IMR-90 (cell line): ENCODE measurements around the gene PDCD2L. TPM values are rescaled to one million over a fixed set of nuclear protein-coding genes. Genes with fewer than 3 reads are reported as not detected.

Source experiments
- ATAC-seq: fragments of 200-7000 bp; cut with Tn5 transposase; 2 replicates; pipeline ENCODE4 v1.9.1; 2020; ENCODE audit warnings: low read depth, mild to moderate bottlenecking, moderate library complexity
- BruUV-seq: library from RNA; stranded (reverse); fragments of 400-500 nt; replicated peaks from 2 replicates; lab custom pipeline; 2021; lab: Mats Ljungman, UMichigan
- CTCF ChIA-PET: fragments of 300-600 bp; formaldehyde crosslinking; extraction: SDS; loops from one replicate; lab custom pipeline; 2021; ENCODE audit warnings: antibody characterized with exemption; lab: Yijun Ruan, JAX
- POLR2A ChIA-PET: fragments of 300-600 bp; sonication (Branson Sonifier 250); formaldehyde crosslinking; loops from one replicate; lab custom pipeline; 2022; ENCODE audit warnings: antibody characterized with exemption; ENCODE audit not compliant: unreplicated experiment; lab: Charles Lee
- DNase-seq: peaks from one replicate; pipeline ENCODE4 v3.0.0; 2013
- H2AFZ ChIP-seq: replicated peaks from 2 replicates; pipeline ENCODE3; 2013; ENCODE audit warnings: low read length, mild to moderate bottlenecking; ENCODE audit not compliant: poor library complexity
- H2AK5ac ChIP-seq: 2 replicates; pipeline ENCODE4 v1.6.1; 2013; ENCODE audit warnings: low read depth, low read length, inconsistent platforms
- H2AK9ac ChIP-seq: replicated peaks from 2 replicates; pipeline ENCODE3; 2013; ENCODE audit warnings: mild to moderate bottlenecking, low read depth, low read length, moderate library complexity; ENCODE audit not compliant: poor library complexity
- H2BK120ac ChIP-seq: 2 replicates; pipeline ENCODE4 v1.6.1; 2013; ENCODE audit warnings: low read depth, low read length, inconsistent platforms
- H2BK15ac ChIP-seq: 3 replicates; pipeline ENCODE4 v1.6.1; 2013; ENCODE audit warnings: low read depth, low read length, inconsistent platforms
- H2BK20ac ChIP-seq: 2 replicates; pipeline ENCODE4 v1.6.1; 2013; ENCODE audit warnings: low read depth, mild to moderate bottlenecking, inconsistent platforms, low read length, moderate library complexity
- H2BK5ac ChIP-seq: 2 replicates; pipeline ENCODE4 v1.6.1; 2013; ENCODE audit warnings: mild to moderate bottlenecking, low read depth, low read length, inconsistent platforms; ENCODE audit not compliant: poor library complexity, severe bottlenecking
- H3K14ac ChIP-seq: replicated peaks from 2 replicates; pipeline ENCODE4 v1.6.1; 2013; ENCODE audit warnings: low read depth, low read length, inconsistent platforms
- H3K18ac ChIP-seq: 2 replicates; pipeline ENCODE4 v1.6.1; 2013; ENCODE audit warnings: low read depth, low read length, control low read depth
- H3K23ac ChIP-seq: 2 replicates; pipeline ENCODE4 v1.6.1; 2013; ENCODE audit warnings: low read depth, low read length, inconsistent platforms
- H3K27ac ChIP-seq: 2 replicates; pipeline ENCODE4 v1.5.1; 2013; ENCODE audit warnings: mild to moderate bottlenecking, control low read depth, low read length; ENCODE audit not compliant: insufficient read depth
- H3K27me3 ChIP-seq: 2 replicates; pipeline ENCODE4 v1.6.1; 2013; ENCODE audit warnings: low read length; ENCODE audit not compliant: control insufficient read depth, insufficient read depth
- H3K36me3 ChIP-seq: 2 replicates; pipeline ENCODE4 v1.6.1; 2013; ENCODE audit warnings: low read length, mixed read lengths; ENCODE audit not compliant: control insufficient read depth, insufficient read depth
- H3K4ac ChIP-seq: 2 replicates; pipeline ENCODE4 v1.6.1; 2013; ENCODE audit warnings: low read depth, low read length, inconsistent platforms
- H3K4me1 ChIP-seq: 2 replicates; pipeline ENCODE4 v1.6.1; 2013; ENCODE audit warnings: low read length, mixed read lengths; ENCODE audit not compliant: control insufficient read depth, insufficient read depth
- H3K4me2 ChIP-seq: 2 replicates; pipeline ENCODE4 v1.6.1; 2013; ENCODE audit warnings: low read depth, mild to moderate bottlenecking, control low read depth, low read length, moderate library complexity
- H3K4me3 ChIP-seq: 2 replicates; pipeline ENCODE4 v1.5.1; 2013; ENCODE audit warnings: low read depth, mild to moderate bottlenecking, control low read depth, low read length, moderate library complexity; ENCODE audit not compliant: insufficient read depth
- H3K56ac ChIP-seq: 2 replicates; pipeline ENCODE4 v1.6.1; 2013; ENCODE audit warnings: low read length, inconsistent platforms; ENCODE audit not compliant: insufficient read depth; ENCODE audit errors: extremely low read depth
- H3K79me1 ChIP-seq, 2 experiments: 2 replicates each; pipeline ENCODE4 v1.6.1; 2013; ENCODE audit warnings: low read length in 2 of 2, inconsistent platforms in 1 of 2, low read depth in 1 of 2
- H3K9ac ChIP-seq: 2 replicates; pipeline ENCODE4 v1.6.1; 2013; ENCODE audit warnings: low read depth, low read length, control low read depth
- H3K9me1 ChIP-seq: 2 replicates; pipeline ENCODE4 v1.6.1; 2013; ENCODE audit warnings: low read length, inconsistent platforms; ENCODE audit not compliant: insufficient read depth
- H3K9me3 ChIP-seq: 2 replicates; pipeline ENCODE4 v1.6.1; 2013; ENCODE audit warnings: low read length; ENCODE audit not compliant: control insufficient read depth, insufficient read depth
- H4K20me1 ChIP-seq: 2 replicates; pipeline ENCODE4 v1.6.1; 2013; ENCODE audit warnings: low read length, inconsistent platforms; ENCODE audit not compliant: insufficient read depth
- H4K5ac ChIP-seq: 2 replicates; pipeline ENCODE4 v1.6.1; 2013; ENCODE audit warnings: mild to moderate bottlenecking, low read depth, low read length, control low read depth
- H4K8ac ChIP-seq, 2 experiments: 2 replicates each; pipeline ENCODE4 v1.6.1; 2013; ENCODE audit warnings: low read depth in 2 of 2, low read length in 2 of 2, control low read depth in 1 of 2, inconsistent platforms in 1 of 2
- H4K91ac ChIP-seq: 2 replicates; pipeline ENCODE4 v1.6.1; 2013; ENCODE audit warnings: low read depth, low read length, inconsistent platforms; ENCODE audit not compliant: insufficient read depth
- CEBPB ChIP-seq: IDR thresholded peaks from 2 replicates; pipeline ENCODE4 v1.6.1; 2012; ENCODE audit warnings: low read depth, low read length, improper control_type of control experiment
- MAZ ChIP-seq: IDR thresholded peaks from 2 replicates; pipeline ENCODE4 v1.6.1; 2012; ENCODE audit warnings: low read depth, mild to moderate bottlenecking, low read length, improper control_type of control experiment, moderate library complexity, borderline replicate concordance
- RFX5 ChIP-seq: IDR thresholded peaks from 2 replicates; pipeline ENCODE4 v1.8.0; 2012; ENCODE audit warnings: low read depth, mild to moderate bottlenecking, low read length, moderate library complexity
- WGBS, 2 experiments: methylation state at CpG; one replicate each; pipeline versions ENCODE4 v1.1.5 to v1.1.7; 2013; ENCODE audit warnings: missing lambda C conversion rate in 2 of 2; ENCODE audit not compliant: insufficient read length in 1 of 2; ENCODE audit errors: extremely low coverage in 2 of 2; 5-methylcytosine and 5-hydroxymethylcytosine counted together
- dilution Hi-C: fragments of 300-500 bp; cut with HindIII; formaldehyde crosslinking; loops from one replicate; pipeline ENCODE4 v1.14.3; 2018; ENCODE audit warnings: low sequenced_read_pairs; ENCODE audit not compliant: unreplicated experiment
- in situ Hi-C: fragments of 300-500 bp; cut with MboI; formaldehyde crosslinking; loops from 3 replicates; pipeline ENCODE4 v1.14.3; 2019; ENCODE audit warnings: low sequenced_read_pairs, inconsistent platforms, mixed read lengths
- intact Hi-C: fragments of 100-400 bp; cut with micrococcal nuclease; formaldehyde crosslinking; loops from 2 replicates; pipeline ENCODE4 v1.10.0; 2022
- polyA plus RNA-seq, 3 experiments: library from polyadenylated mRNA; depleted of rRNA; stranded (reverse); fragments of >200 nt; gene quantifications; 2 replicates each; pipeline ENCODE4 v1.2.3, GENCODE V29; 2012; ENCODE audit warnings: low replicate concordance in 1 of 3
- total RNA-seq: library from RNA; depleted of rRNA; stranded (reverse); fragments of >200 nt; gene quantifications from 2 replicates; pipeline ENCODE4 v1.2.3, GENCODE V29; 2012

The PDCD2L gene
- total and polyA plus RNA-seq, 2 of the 4 experiments (the other 2 are of a cell fraction) = 10.6 to 13.0 TPM

- peaks cover 5% of the 10 kb centered on the region; the same call in 1 of the 2 replicates for H3K9me1 ChIP-seq
- no peak overlapping the region for H3K14ac ChIP-seq
- no peak overlapping the region for H3K18ac ChIP-seq
- H4K8ac ChIP-seq = no peak overlapping the region
- H2AK9ac ChIP-seq = no peak overlapping the region
- H3K79me1 ChIP-seq = no peaks in the 10 kb centered on the region; a peak in 1 of 4 replicates
- no peak for TF ChIP-seq RFX5
- no peak for TF ChIP-seq MAZ
- no peak for TF ChIP-seq CEBPB
- H3K23ac ChIP-seq = no peak overlapping the region
- CTCF ChIA-PET = no interaction called here
- no peak; the same call in 1 of the 2 replicates for ATAC-seq
- in situ Hi-C loops = no loop called here
- no peak overlapping the region for H2BK120ac ChIP-seq
- H2BK15ac ChIP-seq = no peak overlapping the region
- H4K5ac ChIP-seq = no peak overlapping the region
- POLR2A ChIA-PET = interaction anchor here (0.5 kb wide), 1 partner anchor 91 kb away, joined by 4 read pairs; no protein-coding TSS in a partner anchor
- BruUV-seq = no TSS peak
- DNase-seq = no peak
- H3K4me1 ChIP-seq = no peaks in the 10 kb centered on the region
- no peak overlapping the region for H3K4me2 ChIP-seq
- H3K9ac ChIP-seq = no peak overlapping the region
- no peaks in the 10 kb centered on the region for H3K9me3 ChIP-seq
- H2AFZ ChIP-seq = no peak overlapping the region
- H3K56ac ChIP-seq = no peak overlapping the region
- intact Hi-C loops = no loop called here
- H3K27me3 ChIP-seq = no peaks in the 10 kb centered on the region
- no peak overlapping the region for H2BK20ac ChIP-seq
- no peak overlapping the region for H3K4ac ChIP-seq
- peaks cover 68% of the 10 kb centered on the region for H3K36me3 ChIP-seq
- no peak overlapping the region for H2AK5ac ChIP-seq
- no peak overlapping the region for H3K27ac ChIP-seq
- no peak overlapping the region for H4K91ac ChIP-seq
- peaks cover 9% of the 10 kb centered on the region; the same call in 1 of the 2 replicates for H4K20me1 ChIP-seq
- no peak overlapping the region for H3K4me3 ChIP-seq
- no CpG with 5 or more reads among the region's 1 CpG for WGBS, 2 experiments
- dilution Hi-C loops = no loop called here
- H2BK5ac ChIP-seq = no peak overlapping the region
Observed at GRCh38 chr19:34397853-34398252, 6.3 kb upstream of the PDCD2L start.
